SK-N-SH (cell line): Measurements from ENCODE around the gene ZNF512B. TPM values are rescaled to one million over a fixed set of nuclear protein-coding genes. Genes with fewer than 3 reads are reported as not detected.

ENCODE experiments used
- CTCF ChIA-PET: fragments of 300-600, 350-600 bp; formaldehyde crosslinking; extraction: SDS; loops from one replicate; lab custom pipeline; 2021; lab: Yijun Ruan, JAX
- POLR2A ChIA-PET: fragments of 350-600 bp; sonication (Branson Sonifier 250); formaldehyde crosslinking; extraction: SDS; loops from one replicate; lab custom pipeline; 2020; ENCODE audit warnings: antibody characterized with exemption, inconsistent platforms; lab: Yijun Ruan, JAX
- DNase-seq: peaks from one replicate; pipeline ENCODE4 v3.0.0; 2012
- H2AFZ ChIP-seq: fragments of 200-600 bp; sonication (generic); 2 replicates; pipeline ENCODE4 v1.8.1; 2016; ENCODE audit warnings: antibody characterized with exemption, mild to moderate bottlenecking, low read depth
- H3F3A ChIP-seq: fragments of 200-600 bp; sonication (generic); replicated peaks from 2 replicates; pipeline ENCODE3; 2016; ENCODE audit warnings: antibody characterized with exemption, mild to moderate bottlenecking; ENCODE audit not compliant: insufficient read depth
- H3K27ac ChIP-seq, 2 experiments: fragments of 200-500 bp in 1 of 2; fragments of 200-600 bp in 1 of 2; sonication (Bioruptor generic) in 1 of 2; sonication (generic), shearing (Covaris generic) in 1 of 2; 2 replicates each; pipeline versions ENCODE4 v1.5.1 to v1.6.1; 2014 to 2016; ENCODE audit warnings: low read depth in 2 of 2, inconsistent platforms in 1 of 2, low read length in 1 of 2, mild to moderate bottlenecking in 1 of 2, mixed read lengths in 1 of 2
- H3K27me3 ChIP-seq: fragments of 200-600 bp; sonication (generic), shearing (Covaris generic); 2 replicates; pipeline ENCODE4 v1.6.1; 2016; ENCODE audit warnings: mixed run types; ENCODE audit not compliant: insufficient read depth
- H3K36me3 ChIP-seq, 2 experiments: fragments of 200-500 bp in 1 of 2; fragments of 200-600 bp in 1 of 2; sonication (Bioruptor generic) in 1 of 2; sonication (generic) in 1 of 2; replicated peaks in 1 of 2; 2 replicates each; pipeline versions ENCODE3 to v1.5.1; 2014 to 2016; ENCODE audit warnings: low read length in 1 of 2, mild to moderate bottlenecking in 1 of 2; ENCODE audit not compliant: insufficient read depth in 2 of 2, control insufficient read depth in 1 of 2
- H3K4me1 ChIP-seq, 2 experiments: fragments of 200-500 bp in 1 of 2; fragments of 200-600 bp in 1 of 2; sonication (Bioruptor generic) in 1 of 2; sonication (generic), shearing (Covaris generic) in 1 of 2; 2 replicates each; pipeline versions ENCODE4 v1.5.1 to v1.6.1; 2014 to 2016; ENCODE audit warnings: low read depth in 1 of 2, low read length in 1 of 2, mixed run types in 1 of 2; ENCODE audit not compliant: insufficient read depth in 2 of 2, control insufficient read depth in 1 of 2
- H3K4me2 ChIP-seq: fragments of 200-600 bp; sonication (generic), shearing (Covaris generic); 2 replicates; pipeline ENCODE4 v1.6.1; 2017; ENCODE audit warnings: mixed run types
- H3K4me3 ChIP-seq, 2 experiments: fragments of 200-500 bp in 1 of 2; fragments of 200-600 bp in 1 of 2; sonication (Bioruptor generic) in 1 of 2; sonication (generic), shearing (Covaris generic) in 1 of 2; 2 replicates each; pipeline versions ENCODE4 v1.5.1 to v1.8.1; 2014 to 2016; ENCODE audit warnings: low read depth in 2 of 2, inconsistent platforms in 1 of 2, low read length in 1 of 2, mild to moderate bottlenecking in 1 of 2, mixed read lengths in 1 of 2, moderate library complexity in 1 of 2
- H3K79me2 ChIP-seq: fragments of 200-600 bp; sonication (generic); 2 replicates; pipeline ENCODE4 v1.8.1; 2017; ENCODE audit warnings: mild to moderate bottlenecking; ENCODE audit not compliant: insufficient read depth
- H3K9ac ChIP-seq: fragments of 200-600 bp; sonication (generic); 2 replicates; pipeline ENCODE4 v1.6.1; 2017; ENCODE audit warnings: mixed run types
- H3K9me2 ChIP-seq: fragments of 200-600 bp; sonication (generic); 2 replicates; pipeline ENCODE4 v1.6.1; 2017; ENCODE audit warnings: mixed run types
- H3K9me3 ChIP-seq: fragments of 200-600 bp; sonication (generic); 2 replicates; pipeline ENCODE4 v1.6.1; 2017; ENCODE audit warnings: mixed run types, mild to moderate bottlenecking, moderate library complexity
- H4K20me1 ChIP-seq: fragments of 200-600 bp; sonication (generic); 2 replicates; pipeline ENCODE4 v1.6.1; 2017; ENCODE audit warnings: mild to moderate bottlenecking, mixed run types; ENCODE audit not compliant: insufficient read depth
- CHD2 ChIP-seq: fragments of 150-350 bp; IDR thresholded peaks from 2 replicates; pipeline ENCODE4 v1.6.1; 2018; ENCODE audit warnings: low read length; ENCODE audit not compliant: partially characterized antibody
- EP300 ChIP-seq, 2 experiments: IDR thresholded peaks; 2 replicates each; pipeline versions ENCODE4 v1.4.0 to v1.6.1; 2012; ENCODE audit warnings: borderline replicate concordance in 1 of 2, low read depth in 1 of 2, low read length in 1 of 2
- EZH2phosphoT487 ChIP-seq: fragments of 200-600 bp; sonication (generic); IDR thresholded peaks from 2 replicates; pipeline ENCODE4 v1.6.1; 2017; ENCODE audit warnings: low read depth, mixed run types, mild to moderate bottlenecking, antibody characterized with exemption, moderate library complexity, borderline replicate concordance
- FOXJ3 ChIP-seq: sonication (generic); formaldehyde crosslinking; IDR thresholded peaks from 2 replicates; pipeline ENCODE4 v1.5.1; 2020; ENCODE audit warnings: mild to moderate bottlenecking, missing genetic modification reagents
- FOXM1 ChIP-seq: IDR thresholded peaks from 2 replicates; pipeline ENCODE4 v1.4.0; 2012; ENCODE audit warnings: low read depth, mild to moderate bottlenecking
- GATA2 ChIP-seq: sonication (generic); formaldehyde crosslinking; IDR thresholded peaks from 2 replicates; pipeline ENCODE4 v1.5.0; 2020; ENCODE audit warnings: mild to moderate bottlenecking, missing genetic modification reagents
- IRF3 ChIP-seq: fragments of 150-350 bp; IDR thresholded peaks from 2 replicates; pipeline ENCODE4 v1.6.1; 2016; ENCODE audit warnings: mild to moderate bottlenecking, low read depth, low read length
- JUND ChIP-seq: IDR thresholded peaks from 2 replicates; pipeline ENCODE4 v1.4.0; 2012
- MAX ChIP-seq: IDR thresholded peaks from 2 replicates; pipeline ENCODE4 v1.4.0; 2012; ENCODE audit warnings: low read depth
- MEF2A ChIP-seq: IDR thresholded peaks from 2 replicates; pipeline ENCODE4 v1.4.0; 2012; ENCODE audit warnings: low read depth, borderline replicate concordance
- MXI1 ChIP-seq: IDR thresholded peaks from 2 replicates; pipeline ENCODE4 v1.6.1; 2012; ENCODE audit warnings: mild to moderate bottlenecking, low read depth, low read length, improper control_type of control experiment
- NFIC ChIP-seq: IDR thresholded peaks from 2 replicates; pipeline ENCODE4 v1.4.0; 2012; ENCODE audit warnings: borderline replicate concordance
- NRF1 ChIP-seq: IDR thresholded peaks from 2 replicates; pipeline ENCODE4 v1.6.1; 2012; ENCODE audit warnings: low read depth, mild to moderate bottlenecking, low read length
- POLR2AphosphoS5 ChIP-seq: IDR thresholded peaks from 2 replicates; pipeline ENCODE4 v1.6.1; 2012; ENCODE audit warnings: low read depth, low read length
- RCOR1 ChIP-seq: fragments of 150-350 bp; IDR thresholded peaks from 2 replicates; pipeline ENCODE4 v1.6.1; 2017; ENCODE audit warnings: antibody characterized with exemption, low read length
- REST ChIP-seq: IDR thresholded peaks from 2 replicates; pipeline ENCODE4 v1.6.1; 2012; ENCODE audit warnings: mild to moderate bottlenecking, low read depth, low read length, moderate library complexity
- RFX5 ChIP-seq: IDR thresholded peaks from 2 replicates; pipeline ENCODE4 v1.6.1; 2012; ENCODE audit warnings: mild to moderate bottlenecking, improper control_type of control experiment, low read length
- RXRA ChIP-seq: IDR thresholded peaks from 2 replicates; pipeline ENCODE4 v1.4.0; 2012; ENCODE audit warnings: low read depth, mild to moderate bottlenecking, borderline replicate concordance
- SIN3A ChIP-seq: IDR thresholded peaks from 2 replicates; pipeline ENCODE4 v1.6.1; 2012; ENCODE audit warnings: low read depth, mild to moderate bottlenecking, low read length, moderate library complexity, borderline replicate concordance
- SMC3 ChIP-seq: IDR thresholded peaks from 2 replicates; pipeline ENCODE4 v1.6.1; 2012; ENCODE audit warnings: low read depth, low read length, improper control_type of control experiment
- TAF1 ChIP-seq: IDR thresholded peaks from 2 replicates; pipeline ENCODE4 v1.6.1; 2012; ENCODE audit warnings: low read depth, mild to moderate bottlenecking, low read length, moderate library complexity, borderline replicate concordance
- TEAD4 ChIP-seq: IDR thresholded peaks from 2 replicates; pipeline ENCODE4 v1.4.0; 2012; ENCODE audit warnings: mild to moderate bottlenecking, borderline replicate concordance; ENCODE audit not compliant: insufficient read depth
- ZBTB33 ChIP-seq: IDR thresholded peaks from 2 replicates; pipeline ENCODE4 v1.4.0; 2012; ENCODE audit warnings: low read depth, borderline replicate concordance
- WGBS: methylation state at CpG from one replicate; pipeline ENCODE4 v1.1.6; 2017; ENCODE audit warnings: low lambda C conversion rate; 5-methylcytosine and 5-hydroxymethylcytosine counted together
- polyA plus RNA-seq, 3 experiments: library from polyadenylated mRNA; depleted of rRNA; stranded (reverse); fragments of >200 nt; gene quantifications; 2 replicates each; pipeline ENCODE4 v1.2.3, GENCODE V29; 2012
- TF ChIP-seq, protein P1 (sequence below): fragments of 200-600 bp; sonication (generic); IDR thresholded peaks from 2 replicates; pipeline ENCODE4 v1.6.1; 2017; ENCODE audit warnings: antibody characterized with exemption, mild to moderate bottlenecking, moderate library complexity

The ZNF512B gene
- polyA plus RNA-seq, 1 of the 3 experiments (the other 2 are of a cell fraction) = 11.8 TPM

GRCh38 chr20:63957004-63957689 is 12.6 kb downstream of the ZNF512B start:
- H2AFZ ChIP-seq = peak overlapping the region; percentile 56; the same call in 1 of the 2 replicates
- TF ChIP-seq, protein P1, sequence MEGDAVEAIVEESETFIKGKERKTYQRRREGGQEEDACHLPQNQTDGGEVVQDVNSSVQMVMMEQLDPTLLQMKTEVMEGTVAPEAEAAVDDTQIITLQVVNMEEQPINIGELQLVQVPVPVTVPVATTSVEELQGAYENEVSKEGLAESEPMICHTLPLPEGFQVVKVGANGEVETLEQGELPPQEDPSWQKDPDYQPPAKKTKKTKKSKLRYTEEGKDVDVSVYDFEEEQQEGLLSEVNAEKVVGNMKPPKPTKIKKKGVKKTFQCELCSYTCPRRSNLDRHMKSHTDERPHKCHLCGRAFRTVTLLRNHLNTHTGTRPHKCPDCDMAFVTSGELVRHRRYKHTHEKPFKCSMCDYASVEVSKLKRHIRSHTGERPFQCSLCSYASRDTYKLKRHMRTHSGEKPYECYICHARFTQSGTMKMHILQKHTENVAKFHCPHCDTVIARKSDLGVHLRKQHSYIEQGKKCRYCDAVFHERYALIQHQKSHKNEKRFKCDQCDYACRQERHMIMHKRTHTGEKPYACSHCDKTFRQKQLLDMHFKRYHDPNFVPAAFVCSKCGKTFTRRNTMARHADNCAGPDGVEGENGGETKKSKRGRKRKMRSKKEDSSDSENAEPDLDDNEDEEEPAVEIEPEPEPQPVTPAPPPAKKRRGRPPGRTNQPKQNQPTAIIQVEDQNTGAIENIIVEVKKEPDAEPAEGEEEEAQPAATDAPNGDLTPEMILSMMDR = no peak; the same call in 1 of the 2 replicates
- TF ChIP-seq RCOR1 (no peak), SIN3A (no peak), REST (no peak), NRF1 (no peak), FOXJ3 (CRISPR knock-in tag) (no peak), NFIC (no peak), GATA2 (CRISPR knock-in tag) (no peak), TAF1 (peak; percentile 9; the same call in 1 of the 2 replicates), ZBTB33 (no peak), EP300 (IDR thresholded peaks at IDR 0.05; ENCODE audit: borderline replicate concordance in 1 of 2, low read depth in 1 of 2, low read length in 1 of 2) (no peak), CHD2 (peak; percentile 63), IRF3 (no peak), MAX (peak; percentile 39; the same call in 1 of the 2 replicates), MEF2A (no peak), MXI1 (peak; percentile 75; the same call in 1 of the 2 replicates), RFX5 (no peak), POLR2AphosphoS5 (peak; percentile 87), FOXM1 (no peak), EZH2phosphoT487 (no peak), RXRA (no peak), JUND (no peak; the same call in 1 of the 2 replicates), TEAD4 (no peak), SMC3 (no peak)

More at GRCh38 chr20:63957004-63957689, 12.6 kb downstream of the ZNF512B start:
- CTCF ChIA-PET = interaction anchor here (1.1 to 4.8 kb wide), 4 partner anchors 17 to 173 kb away, joined by 3 to 32 read pairs (median 5); no protein-coding TSS in a partner anchor
- Histone ChIP-seq H3K4me2 (peak overlapping the region; percentile 97), H3K36me3 (peaks cover 0 to 30% of the 10 kb centered on the region in 2 experiments), H3K9me2 (no peaks in the 10 kb centered on the region), H3K9me3 (no peaks in the 10 kb centered on the region), H3K4me3 (peak overlapping the region; percentile 67 to 70), H3K27ac (peak overlapping the region; percentile 72 to 79), H3F3A (peaks cover 8% of the 10 kb centered on the region), H3K4me1 (peaks cover 6 to 22% of the 10 kb centered on the region in 2 experiments; a peak in 1 of 4 replicates), H3K27me3 (no peaks in the 10 kb centered on the region), H3K79me2 (peaks cover 41% of the 10 kb centered on the region), H3K9ac (peak overlapping the region; percentile 62), H4K20me1 (peaks cover 27% of the 10 kb centered on the region)
- POLR2A ChIA-PET = interaction anchor here (1.4 to 1.5 kb wide), 2 partner anchors 22 to 24 kb away, joined by 3 to 4 read pairs; partner anchors contain the start of genes PRPF6 and SAMD10
- 0% methylated on average over 15 of the region's 28 CpGs for WGBS
- DNase-seq = peak; percentile 94
